ENCODE results near the gene NNT.

Gene NNT

GRCh38 chr5:43693411-43693810, 90.4 kb downstream of the NNT start:
- TF ChIP-seq GATA3 (IDR thresholded peaks at IDR 0.05; ENCODE audit: low read depth, low read length), result no peak
- no peak for TF ChIP-seq GATA2 (IDR thresholded peaks at IDR 0.05; ENCODE audit: low read depth, low read length)

GRCh38 chr5:43694027-43694426, 91.0 kb downstream of the NNT start:
- TF ChIP-seq GATA3 (IDR thresholded peaks at IDR 0.05; ENCODE audit: low read depth, low read length), result no peak

DNA sequence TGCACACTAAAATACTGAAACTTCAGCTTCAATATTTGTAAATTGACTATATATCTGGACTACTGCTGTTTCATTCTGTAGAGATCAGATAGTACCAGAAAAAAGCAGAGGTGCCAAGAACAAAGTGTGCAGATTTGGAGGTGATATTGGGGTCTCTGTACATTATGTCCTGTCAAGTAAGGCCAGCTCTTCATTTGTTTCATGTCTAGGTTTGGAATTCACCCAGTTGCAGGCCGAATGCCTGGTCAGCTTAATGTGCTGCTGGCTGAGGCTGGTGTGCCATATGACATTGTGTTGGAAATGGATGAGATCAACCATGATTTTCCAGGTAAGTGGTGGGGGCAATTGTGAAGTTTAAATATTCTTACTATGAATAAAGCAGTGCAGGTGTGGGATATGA, 96.9 kb downstream of the NNT start:
- TF ChIP-seq GATA2 (IDR thresholded peaks at IDR 0.05; ENCODE audit: low read depth, low read length) (no peak), GATA3 (IDR thresholded peaks at IDR 0.05; ENCODE audit: low read depth, low read length) (no peak)

GRCh38 chr5:43700601-43701000, 97.6 kb downstream of the NNT start:
- TF ChIP-seq GATA2 (IDR thresholded peaks at IDR 0.05; ENCODE audit: low read depth, low read length) (no peak), GATA3 (IDR thresholded peaks at IDR 0.05; ENCODE audit: low read depth, low read length) (no peak)

DNA sequence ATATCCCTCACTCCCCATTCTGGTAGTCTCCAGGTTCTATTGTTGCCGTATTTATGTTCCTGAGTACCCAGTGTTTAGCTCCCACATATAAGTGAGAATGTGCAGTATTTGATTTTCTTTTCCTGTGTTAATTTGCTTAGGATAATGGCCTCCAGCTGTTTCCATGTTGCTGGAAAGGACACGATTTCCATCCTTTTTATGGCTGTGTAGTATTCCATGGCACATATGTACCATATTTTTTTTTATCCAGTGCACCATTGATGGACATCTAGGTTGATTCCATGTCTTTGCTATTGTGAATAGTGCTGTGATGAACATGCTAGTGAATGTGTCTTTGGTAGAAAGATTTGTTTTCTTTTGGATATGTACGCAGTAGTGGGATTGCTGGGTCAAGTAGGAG, 98.2 kb downstream of the NNT start:
- TF ChIP-seq GATA3 (IDR thresholded peaks at IDR 0.05; ENCODE audit: low read depth, low read length), result no peak
- no peak for TF ChIP-seq GATA2 (IDR thresholded peaks at IDR 0.05; ENCODE audit: low read depth, low read length)

DNA sequence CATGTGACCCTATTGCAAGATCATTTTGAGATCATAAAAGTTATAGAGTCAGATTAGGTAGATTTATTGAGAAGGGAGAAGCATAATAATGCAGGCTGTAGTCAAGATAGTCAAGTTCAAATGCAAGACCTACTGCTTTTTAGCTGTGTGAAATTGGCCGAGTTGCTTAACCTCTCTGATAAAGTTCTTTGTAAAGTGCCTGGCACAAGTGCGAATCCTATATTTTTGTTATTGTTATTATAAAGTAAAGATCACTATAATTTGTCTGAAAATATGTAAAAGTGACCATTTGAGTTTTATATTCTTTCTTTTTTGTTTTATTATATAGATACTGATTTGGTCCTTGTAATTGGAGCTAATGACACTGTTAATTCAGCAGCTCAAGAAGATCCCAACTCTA, 99.3 kb downstream of the NNT start:
- TF ChIP-seq GATA2 (IDR thresholded peaks at IDR 0.05; ENCODE audit: low read depth, low read length) (no peak), GATA3 (IDR thresholded peaks at IDR 0.05; ENCODE audit: low read depth, low read length) (no peak)

DNA sequence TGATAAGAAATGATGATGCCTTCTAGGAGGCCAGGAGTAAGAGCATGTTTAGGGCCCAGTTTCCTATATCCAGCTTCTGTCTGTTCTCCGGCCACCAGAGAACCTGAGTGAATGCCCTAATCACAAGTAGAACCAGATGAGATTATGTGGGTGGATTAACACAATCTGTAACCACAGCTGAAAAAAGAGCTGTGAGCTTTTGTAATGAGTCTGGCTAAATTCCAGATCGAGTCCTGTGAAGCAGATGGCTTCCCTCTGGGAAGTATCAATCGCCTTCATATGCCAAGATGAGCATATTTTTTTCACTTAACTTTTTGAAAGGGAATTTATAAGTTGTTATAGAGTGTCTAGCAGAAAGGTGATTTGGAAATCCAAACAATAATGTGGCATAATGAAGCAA, 99.8 kb downstream of the NNT start:
- no peak for TF ChIP-seq GATA2 (IDR thresholded peaks at IDR 0.05; ENCODE audit: low read depth, low read length)
- TF ChIP-seq GATA3 (IDR thresholded peaks at IDR 0.05; ENCODE audit: low read depth, low read length), result no peak

DNA sequence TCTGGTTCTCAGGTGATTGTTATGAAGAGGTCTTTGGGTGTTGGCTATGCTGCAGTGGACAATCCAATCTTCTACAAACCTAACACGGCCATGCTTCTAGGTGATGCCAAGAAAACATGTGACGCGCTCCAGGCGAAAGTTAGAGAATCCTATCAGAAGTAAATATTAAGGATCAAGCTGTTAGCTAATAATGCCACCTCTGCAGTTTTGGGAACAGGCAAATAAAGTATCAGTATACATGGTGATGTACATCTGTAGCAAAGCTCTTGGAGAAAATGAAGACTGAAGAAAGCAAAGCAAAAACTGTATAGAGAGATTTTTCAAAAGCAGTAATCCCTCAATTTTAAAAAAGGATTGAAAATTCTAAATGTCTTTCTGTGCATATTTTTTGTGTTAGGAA, 101.3 kb downstream of the NNT start:
- no peak for TF ChIP-seq GATA2 (IDR thresholded peaks at IDR 0.05; ENCODE audit: low read depth, low read length)
- no peak for TF ChIP-seq GATA3 (IDR thresholded peaks at IDR 0.05; ENCODE audit: low read depth, low read length)

- no peak for TF ChIP-seq GATA3 (IDR thresholded peaks at IDR 0.05; ENCODE audit: low read depth, low read length)
- no peak for TF ChIP-seq GATA2 (IDR thresholded peaks at IDR 0.05; ENCODE audit: low read depth, low read length)
These were observed 108.5 kb downstream of the NNT start for GRCh38 chr5:43711496-43711895.

- TF ChIP-seq GATA2 (IDR thresholded peaks at IDR 0.05; ENCODE audit: low read depth, low read length) (no peak), GATA3 (IDR thresholded peaks at IDR 0.05; ENCODE audit: low read depth, low read length) (no peak)
These were observed 109.1 kb downstream of the NNT start for GRCh38 chr5:43712081-43712480.

- no peak for TF ChIP-seq GATA2 (IDR thresholded peaks at IDR 0.05; ENCODE audit: low read depth, low read length)
- TF ChIP-seq GATA3 (IDR thresholded peaks at IDR 0.05; ENCODE audit: low read depth, low read length), result no peak
These were observed 125.6 kb downstream of the NNT start for GRCh38 chr5:43728581-43728980.

DNA sequence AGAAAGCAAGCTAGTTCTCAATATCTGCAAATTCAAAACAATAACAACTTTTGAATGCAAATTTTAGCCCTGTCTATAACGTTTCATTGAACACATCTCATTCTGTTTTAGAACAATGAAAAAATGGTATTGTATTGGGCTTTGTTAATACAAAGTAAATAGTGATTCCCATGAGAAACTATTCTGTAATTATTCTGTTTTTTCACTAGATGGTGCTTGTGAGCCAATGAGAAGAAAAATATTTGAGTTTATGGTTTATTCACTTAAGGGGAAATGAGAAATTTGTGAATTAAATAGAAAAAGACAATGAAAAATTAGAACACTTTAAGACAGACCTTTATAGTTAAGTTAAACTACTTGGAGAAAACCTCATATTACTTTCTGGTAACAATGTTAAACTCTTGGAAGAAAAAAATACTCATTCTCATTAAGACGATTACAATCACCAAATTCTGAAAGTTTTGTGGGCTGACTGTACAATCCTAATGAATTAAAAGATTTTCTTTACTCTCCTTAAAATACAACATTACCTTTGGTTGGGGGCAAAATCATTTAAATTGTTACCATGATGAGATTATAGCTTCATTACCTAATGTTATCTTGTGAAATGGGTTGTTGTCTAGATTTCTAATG, 127.0 kb downstream of the NNT start:
- TF ChIP-seq GATA3 (IDR thresholded peaks at IDR 0.05; ENCODE audit: low read depth, low read length) (no peak), GATA2 (IDR thresholded peaks at IDR 0.05; ENCODE audit: low read depth, low read length) (no peak)

DNA sequence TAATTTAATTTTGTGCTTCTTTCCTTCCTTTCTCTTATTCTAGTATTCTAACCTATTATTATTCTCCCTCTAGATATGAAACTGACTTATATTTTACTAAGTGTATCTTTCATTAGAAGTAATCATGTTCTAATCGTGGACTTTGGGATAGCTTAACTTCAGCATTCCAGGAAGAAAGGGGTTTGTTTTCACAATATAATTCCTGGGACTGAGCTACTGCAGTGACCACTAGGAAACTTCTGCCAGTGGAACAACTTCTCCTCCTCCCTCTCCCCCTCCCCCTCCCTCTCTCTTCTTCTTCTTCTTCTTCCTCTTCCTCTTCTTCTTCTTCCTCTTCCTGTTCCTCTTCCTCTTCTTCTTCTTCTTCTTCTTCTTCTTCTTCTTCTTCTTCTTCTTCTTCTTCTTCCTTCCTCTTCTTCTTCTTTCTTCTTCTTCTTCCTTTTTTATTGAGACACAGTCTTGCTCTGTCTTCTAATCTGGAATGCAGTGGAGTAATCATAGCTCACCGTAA, 127.9 kb downstream of the NNT start:
- no peak for TF ChIP-seq GATA2 (IDR thresholded peaks at IDR 0.05; ENCODE audit: low read depth, low read length)

DNA sequence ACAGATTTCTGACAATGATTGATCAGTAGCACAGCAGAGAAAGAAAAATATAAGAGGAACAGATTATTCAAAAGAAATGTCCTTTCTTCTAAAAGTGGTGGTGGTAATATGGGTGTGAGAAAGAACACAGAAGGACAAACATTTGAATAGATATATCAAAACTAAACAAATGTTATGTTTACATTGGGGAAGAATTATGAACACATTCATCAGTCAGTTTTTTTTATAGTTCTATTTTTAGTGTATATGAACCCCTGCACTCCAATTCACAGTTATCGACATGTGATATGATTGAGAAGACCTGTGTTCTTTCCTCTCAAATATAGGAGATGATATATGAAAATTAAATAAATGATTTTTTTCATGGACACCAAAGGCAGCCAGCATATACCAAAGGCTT, 128.6 kb downstream of the NNT start:
- TF ChIP-seq GATA2 (IDR thresholded peaks at IDR 0.05; ENCODE audit: low read depth, low read length), result no peak
- no peak for TF ChIP-seq GATA3 (IDR thresholded peaks at IDR 0.05; ENCODE audit: low read depth, low read length)

DNA sequence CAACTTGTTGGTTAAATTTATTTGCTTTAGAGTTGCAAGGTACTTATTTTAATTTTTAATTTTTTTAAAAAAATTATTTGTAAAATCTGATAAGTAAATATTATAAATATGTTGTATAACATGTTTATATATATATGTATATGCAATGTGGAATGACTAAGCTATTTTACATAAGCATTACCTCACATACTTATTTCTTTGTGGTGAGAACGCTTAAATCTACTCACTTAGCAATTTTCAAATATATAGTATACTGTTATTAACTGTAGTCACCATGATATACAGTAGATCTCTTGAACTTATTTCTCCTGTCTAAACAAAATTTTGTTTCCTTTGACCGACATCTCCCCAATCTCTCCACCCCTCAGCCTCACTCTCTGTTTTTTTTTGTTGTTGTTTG, 147.8 kb downstream of the NNT start:
- TF ChIP-seq GATA2 (IDR thresholded peaks at IDR 0.05; ENCODE audit: low read depth, low read length) (no peak), GATA3 (IDR thresholded peaks at IDR 0.05; ENCODE audit: low read depth, low read length) (no peak)

- TF ChIP-seq GATA3 (IDR thresholded peaks at IDR 0.05; ENCODE audit: low read depth, low read length) (no peak), GATA2 (IDR thresholded peaks at IDR 0.05; ENCODE audit: low read depth, low read length) (no peak)
These were observed 150.1 kb downstream of the NNT start for GRCh38 chr5:43753069-43753468.

Data from SH-SY5Y (cell line).